T-helper 2 cell (primary cell): ENCODE results near the gene VPS11.
"Not testable (repeated sequence)": the region's sequence is repeated elsewhere in the genome, so short reads cannot be mapped to it uniquely, and the experiment has no call there.

Source experiments
- DNase-seq, 5 experiments: peaks; one replicate each; pipeline versions ENCODE4 v3.0.0 to v3.0.0-alpha.2; 2012 to 2022

The VPS11 gene

DNA sequence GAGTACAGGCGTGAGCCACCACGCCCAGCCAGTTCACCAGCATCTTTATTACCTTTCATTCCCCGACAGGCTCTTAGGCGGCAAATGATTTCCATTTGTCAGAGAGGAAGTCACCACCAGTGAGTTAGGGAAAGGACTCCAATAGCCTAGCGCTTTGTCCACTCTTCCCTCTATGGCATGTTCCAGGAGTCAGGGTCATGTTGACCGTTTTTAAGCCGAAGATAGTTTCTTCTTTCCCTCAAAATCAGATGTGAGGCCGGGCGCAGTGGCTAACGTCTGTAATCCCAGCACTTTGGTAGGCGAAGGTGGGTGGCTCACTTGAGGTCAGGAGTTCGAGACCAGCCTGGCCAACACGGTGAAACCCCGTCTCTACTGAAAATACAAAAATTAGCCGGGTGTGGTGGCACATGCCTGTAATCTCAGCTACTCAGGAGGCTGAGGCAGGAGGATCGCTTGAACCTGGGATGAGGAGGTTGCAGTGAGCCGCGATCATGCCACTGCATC, 35.6 kb downstream of the VPS11 start:
- DNase-seq = not testable (repeated sequence)

DNA sequence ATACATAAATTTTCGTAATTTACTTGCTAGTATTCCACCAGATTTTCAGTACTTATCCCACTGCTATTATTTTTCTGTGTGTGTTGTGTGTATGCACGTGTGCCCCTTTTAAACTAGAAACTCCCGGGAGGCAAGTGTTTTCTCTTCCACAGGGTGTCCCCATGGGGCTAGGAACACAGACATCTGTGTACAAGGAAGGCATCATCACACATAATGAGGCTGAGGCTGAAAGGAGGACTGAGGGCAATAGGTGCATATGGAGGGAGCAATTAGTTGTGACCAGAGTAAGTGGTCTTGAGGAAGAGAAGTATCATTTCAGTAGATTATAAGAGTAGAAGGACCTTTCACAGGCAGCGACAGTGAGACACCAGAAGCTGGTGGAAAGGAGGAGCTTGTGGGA, 36.2 kb downstream of the VPS11 start:
- no peak for DNase-seq

DNA sequence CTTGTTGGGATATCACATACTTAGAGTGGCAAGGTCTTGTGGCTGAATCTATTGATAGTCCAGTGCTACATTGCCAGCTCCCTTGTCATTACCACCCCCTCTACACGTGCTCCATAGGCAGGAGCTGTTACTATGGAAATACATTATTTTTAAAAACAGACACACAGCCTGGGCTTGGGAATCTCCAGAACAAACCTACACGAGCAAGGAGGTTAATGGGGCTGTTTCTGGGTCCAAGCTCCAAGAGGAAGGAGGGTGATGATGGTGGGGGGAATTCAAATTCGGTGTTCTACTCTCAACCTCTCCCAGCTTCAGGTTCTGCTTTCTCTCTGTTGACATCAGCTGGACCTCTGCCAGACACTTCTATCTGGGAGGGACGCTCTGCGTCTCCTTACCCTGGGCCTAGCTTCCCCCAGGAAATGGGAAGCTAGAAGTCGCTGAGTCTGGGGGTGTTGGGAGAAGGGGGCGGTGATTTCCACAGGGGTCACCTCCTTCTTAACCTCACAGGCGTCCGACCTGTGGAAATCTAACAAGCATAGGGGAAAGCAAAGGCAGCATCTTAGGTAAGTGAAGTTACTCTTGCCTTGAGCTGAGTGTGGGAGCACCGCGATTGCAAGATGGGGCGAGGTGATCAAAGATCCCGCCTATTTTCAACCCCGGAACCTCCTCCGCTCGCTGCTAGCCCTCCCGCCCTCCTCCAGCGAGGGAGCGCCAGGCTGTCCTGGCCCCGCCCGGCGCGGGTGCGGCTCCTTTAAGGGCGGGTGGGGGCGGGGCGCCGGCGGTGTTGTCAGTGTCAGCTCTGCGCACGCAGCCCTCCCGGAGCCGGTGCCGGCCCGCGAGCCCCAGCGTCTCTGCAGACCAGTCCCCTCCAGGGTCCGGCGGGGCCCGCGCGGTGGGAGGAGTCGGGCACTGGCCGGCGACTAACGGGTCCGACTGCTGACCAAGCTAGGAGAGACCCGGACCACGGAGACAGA, 39.2 kb downstream of the VPS11 start, which contains the start of gene C2CD2L:
TSS of gene C2CD2L (plus strand) at position 781 of the 974 bp plus-strand sequence. CDS start 398 bp downstream, outside the sequence.
- peak; percentile 76 to 97 (median 80) for DNase-seq

DNA sequence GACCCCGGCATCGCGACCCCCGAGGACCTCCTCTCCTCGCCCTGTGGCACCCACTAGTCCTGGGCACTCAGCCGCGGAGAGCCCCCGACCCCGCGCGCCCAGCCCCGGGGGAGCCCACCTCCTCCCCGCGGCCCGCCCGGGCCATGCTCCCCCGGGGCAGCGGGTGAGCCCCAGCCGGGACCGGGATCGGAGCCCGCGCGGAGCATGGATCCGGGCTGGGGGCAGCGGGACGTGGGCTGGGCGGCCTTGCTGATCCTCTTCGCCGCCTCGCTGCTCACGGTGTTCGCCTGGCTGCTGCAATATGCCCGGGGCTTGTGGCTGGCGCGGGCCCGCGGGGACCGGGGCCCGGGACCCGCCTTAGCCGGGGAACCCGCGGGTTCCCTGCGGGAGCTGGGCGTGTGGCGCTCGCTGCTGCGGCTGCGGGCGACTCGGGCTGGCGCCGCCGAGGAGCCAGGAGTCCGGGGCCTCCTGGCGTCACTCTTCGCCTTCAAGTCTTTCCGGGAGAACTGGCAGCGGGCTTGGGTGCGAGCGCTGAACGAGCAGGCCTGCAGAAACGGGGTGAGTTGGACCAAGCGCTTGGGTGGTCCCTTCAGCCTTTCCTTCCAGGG, 40.0 kb downstream of the VPS11 start:
- DNase-seq = no peak

DNA sequence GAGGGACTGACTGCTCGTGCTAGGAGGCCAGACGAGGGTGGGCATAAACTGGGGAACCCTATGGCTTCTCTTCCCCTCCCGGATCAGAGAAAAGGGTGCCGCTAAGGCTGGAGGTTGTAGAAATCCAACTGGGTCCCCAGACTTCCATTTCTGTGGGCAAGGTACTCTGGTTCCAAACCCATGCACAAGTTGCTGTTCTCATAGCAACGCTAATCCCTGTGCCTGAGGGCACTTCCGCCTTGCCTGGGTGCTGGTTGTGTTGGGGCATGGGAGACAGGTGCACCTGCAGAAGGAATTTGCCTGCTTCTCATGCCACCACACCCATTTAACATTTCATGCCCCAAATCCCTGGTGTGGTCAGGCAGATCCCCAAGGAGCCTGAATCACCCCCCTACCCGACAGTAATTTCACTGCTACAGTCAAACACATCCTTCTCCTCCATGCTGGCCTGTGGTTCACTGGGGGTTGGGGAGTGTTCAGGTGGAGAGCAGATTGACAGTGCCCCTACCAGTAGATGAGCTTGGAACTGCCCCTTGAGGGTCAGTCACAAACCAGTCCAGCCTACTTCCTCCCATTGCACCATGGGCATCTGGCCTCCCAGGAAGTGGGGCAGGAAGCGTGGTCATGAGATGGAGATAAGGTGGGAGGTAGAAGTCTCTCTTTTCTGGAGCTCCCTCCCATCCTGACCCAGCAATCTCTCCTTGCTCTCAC, 40.7 kb downstream of the VPS11 start:
- DNase-seq = peak in 3 of 5 experiments; percentile 20 to 57 (median 22)

DNA sequence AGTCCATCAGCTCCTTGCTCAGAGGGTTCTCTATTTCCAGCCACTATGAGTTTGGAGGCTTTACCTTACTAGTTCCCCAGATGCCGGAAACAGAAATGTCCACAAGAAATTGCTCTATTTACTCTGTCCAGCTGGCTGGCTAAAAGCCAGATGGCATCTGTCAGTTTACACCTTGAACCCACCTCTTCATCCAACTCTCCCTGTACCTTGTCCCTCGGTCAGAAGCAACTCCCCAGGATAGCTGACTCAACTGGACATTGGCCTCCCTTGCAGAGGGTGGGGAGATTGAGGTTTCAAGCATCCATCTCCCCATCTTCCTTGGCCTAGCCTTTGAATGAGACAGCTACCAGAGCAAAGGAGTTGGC, 41.2 kb downstream of the VPS11 start:
- no peak for DNase-seq

DNA sequence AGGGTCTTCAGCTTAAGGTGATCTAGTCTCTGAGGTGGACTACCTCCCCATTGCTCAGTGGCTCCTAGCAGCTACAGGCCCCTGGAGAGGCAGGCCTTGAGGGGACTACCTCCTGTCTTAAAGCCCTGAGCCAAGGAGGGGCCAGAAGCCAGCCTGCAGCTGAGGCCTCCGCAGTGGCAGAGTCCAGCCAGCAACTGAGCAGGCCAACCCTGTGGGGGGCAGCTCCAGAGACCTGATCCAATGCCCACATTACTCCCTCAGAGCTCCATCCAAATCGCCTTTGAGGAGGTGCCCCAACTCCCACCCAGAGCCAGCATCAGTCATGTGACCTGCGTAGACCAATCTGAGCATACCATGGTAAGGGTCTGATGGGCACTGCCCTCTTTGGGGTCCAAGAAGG, 42.2 kb downstream of the VPS11 start:
- DNase-seq = no peak

DNA sequence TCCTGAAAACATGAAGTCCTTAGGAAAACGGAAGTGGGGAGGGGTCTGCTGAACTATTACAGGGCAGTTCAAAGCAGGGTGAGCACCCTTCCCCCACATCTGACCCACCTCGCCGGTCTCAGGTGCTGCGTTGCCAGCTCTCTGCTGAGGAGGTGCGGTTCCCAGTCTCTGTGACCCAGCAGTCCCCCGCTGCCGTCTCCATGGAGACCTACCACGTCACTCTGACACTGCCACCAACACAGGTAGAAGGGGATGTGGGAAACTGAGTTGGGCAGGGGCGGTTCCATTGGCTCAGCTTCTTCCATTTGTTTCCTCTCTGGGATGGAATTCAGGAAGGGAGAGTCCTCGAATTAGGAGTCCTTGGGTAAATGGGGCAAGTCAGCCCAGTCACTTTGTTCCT, 42.8 kb downstream of the VPS11 start:
- DNase-seq = no peak

DNA sequence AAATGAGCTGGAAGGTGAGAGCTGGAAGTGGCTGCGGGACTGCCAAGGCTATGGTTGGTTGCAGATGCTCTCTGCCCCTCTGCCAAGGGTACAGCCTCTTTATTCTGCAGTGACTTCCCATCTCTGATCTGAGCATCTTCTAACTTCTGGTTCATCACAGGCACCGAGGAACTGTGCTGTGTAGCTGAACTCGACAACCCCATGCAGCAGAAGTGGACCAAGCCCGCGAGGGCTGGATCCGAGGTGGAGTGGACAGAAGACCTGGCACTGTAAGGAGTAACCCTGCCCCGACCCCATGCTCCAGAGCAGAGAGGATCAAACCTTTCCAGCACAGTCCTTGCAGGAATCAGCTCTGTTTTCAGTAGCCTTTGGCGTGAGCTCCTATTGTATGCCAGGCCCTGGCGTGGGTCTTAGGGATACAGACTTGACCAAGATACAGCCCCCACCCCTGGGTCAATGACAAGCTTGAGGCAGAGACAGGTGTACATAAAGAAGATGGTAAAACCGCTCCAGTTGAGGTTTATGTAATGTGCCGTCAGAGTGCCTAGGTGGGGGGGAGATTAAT, 43.8 kb downstream of the VPS11 start:
- DNase-seq = no peak

DNA sequence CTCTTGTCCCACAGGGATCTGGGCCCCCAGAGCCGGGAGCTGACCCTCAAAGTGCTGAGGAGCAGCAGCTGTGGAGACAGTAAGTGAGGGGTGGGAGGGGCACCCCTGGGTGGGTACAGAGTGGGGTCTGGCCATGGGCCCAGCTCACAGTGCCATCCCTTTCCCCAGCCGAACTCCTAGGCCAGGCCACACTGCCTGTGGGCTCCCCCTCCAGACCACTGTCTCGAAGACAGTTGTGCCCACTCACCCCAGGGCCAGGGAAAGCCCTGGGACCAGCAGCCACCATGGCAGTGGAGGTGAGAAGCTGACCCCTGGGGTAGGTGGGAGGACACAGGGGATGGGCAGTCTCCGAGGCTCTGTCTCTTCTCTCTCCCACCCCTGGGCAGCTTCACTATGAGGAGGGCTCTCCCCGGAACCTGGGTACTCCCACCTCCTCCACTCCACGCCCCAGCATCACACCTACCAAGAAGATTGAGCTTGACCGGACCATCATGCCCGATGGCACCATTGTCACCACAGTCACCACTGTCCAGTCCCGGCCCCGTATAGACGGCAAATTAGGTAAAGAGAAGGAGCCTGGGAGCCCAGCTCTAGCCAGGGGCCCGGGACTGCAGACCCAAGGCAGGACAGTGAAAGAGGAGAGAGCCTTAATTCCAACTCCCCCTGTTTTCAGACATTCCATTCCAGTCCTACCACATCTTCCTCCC, 44.8 kb downstream of the VPS11 start:
- DNase-seq = no peak

DNA sequence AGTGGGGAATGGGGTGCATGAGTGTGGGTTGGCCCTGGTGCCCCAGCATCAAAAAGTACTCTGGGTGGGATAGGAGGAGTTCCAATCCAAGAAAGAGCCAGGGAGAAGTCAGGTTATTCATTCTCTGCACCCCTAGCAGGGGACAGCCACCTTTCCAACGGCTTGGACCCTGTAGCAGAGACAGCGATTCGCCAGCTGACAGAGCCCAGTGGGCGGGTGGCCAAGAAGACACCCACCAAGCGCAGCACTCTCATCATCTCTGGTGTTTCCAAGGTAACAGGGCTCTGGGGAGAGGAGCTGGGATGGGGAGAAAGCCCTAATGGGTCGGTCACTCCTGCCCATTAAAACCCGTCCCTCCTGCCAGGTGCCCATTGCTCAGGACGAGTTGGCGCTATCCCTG, 46.1 kb downstream of the VPS11 start:
- no peak for DNase-seq

DNA sequence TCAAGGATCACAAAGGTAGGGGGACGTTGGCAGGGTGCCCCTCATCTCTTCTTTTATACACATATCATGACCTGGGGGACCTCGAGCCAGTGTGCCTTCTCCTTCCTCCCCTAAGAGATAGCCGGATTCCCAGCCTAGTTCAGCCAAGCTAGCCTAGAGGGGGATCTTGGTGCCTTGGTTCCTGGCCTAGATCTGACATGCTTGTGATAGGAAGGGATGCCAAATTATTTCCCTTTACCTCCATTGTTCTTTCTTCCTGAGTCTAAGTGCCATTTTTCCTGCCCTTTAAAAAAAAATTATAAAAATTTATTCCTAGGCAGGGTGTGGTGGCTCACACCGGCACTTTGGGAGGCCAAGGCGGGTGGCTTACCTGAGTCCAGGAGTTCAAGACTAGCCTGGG, 46.7 kb downstream of the VPS11 start:
- no peak for DNase-seq

DNA sequence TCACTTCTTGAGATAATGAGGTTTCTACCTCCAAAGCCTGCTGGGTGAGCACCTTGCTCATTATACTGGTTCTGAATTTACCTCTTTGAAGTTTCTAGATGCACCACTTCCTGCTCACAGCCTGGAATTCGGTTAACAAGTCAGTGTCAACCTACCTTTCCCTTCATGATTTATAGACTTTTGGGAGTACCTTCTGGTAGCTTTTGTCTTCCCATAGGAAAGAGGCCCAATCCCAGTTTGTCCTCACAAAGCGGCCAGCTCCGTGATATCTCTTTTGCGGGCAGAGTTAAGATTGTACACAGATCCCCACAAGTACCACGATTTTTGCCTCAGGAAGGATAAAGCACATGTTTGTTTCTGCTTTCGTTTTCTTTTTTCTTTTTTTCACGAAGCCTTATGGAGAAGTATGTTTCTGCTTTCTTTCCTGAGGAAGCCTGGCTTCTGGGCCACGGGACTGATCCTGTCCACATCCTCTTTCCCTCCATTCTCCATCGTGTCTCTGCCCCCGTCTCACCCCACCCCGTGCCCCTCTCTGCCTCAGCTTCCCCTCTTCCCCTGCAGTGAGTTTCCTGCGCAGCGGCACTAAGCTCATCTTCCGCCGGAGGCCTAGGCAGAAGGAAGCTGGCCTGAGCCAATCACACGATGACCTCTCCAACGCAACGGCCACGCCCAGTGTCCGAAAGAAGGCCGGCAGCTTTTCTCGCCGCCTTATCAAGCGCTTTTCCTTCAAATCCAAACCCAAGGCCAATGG, 48.0 kb downstream of the VPS11 start:
- DNase-seq = peak in 1 of 5 experiments; percentile 60

DNA sequence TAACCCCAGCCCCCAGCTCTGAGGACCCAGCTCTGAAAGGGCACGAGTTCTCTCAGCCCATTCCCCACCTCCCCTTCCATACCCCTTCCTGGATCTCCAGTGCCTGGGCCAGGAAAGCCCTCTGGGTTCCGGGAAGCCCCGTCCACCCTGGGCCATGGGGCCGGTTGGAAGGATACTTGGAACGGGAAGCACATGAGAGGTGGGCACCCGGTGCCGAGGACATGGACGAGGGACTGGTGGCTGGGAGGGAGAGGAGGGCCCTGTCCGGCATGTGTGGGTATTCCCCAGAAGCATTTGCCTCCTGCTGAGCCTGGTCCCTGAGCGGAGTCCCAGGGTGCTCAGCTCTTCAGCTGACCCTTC, 48.6 kb downstream of the VPS11 start:
- no peak for DNase-seq

DNA sequence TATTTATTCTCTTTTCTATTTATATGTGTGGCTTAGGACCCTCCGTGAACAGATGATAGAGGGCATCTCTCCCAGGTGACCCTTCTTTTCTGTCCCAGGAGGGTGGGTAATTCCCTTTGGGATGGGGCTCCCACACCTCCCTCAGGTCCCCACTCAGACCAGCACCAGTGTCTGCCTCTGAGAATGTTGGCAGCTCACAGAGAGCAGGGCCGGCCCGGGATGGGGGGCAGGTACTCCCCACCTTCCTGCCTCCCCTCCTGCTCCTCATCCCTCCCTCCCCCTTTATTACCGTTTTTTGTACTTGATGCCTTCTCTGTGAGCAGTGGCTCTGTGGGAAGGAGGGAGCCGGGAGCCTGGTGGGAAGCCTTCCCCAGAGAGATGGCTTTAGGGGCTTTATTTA, 49.0 kb downstream of the VPS11 start:
- no peak for DNase-seq

DNA sequence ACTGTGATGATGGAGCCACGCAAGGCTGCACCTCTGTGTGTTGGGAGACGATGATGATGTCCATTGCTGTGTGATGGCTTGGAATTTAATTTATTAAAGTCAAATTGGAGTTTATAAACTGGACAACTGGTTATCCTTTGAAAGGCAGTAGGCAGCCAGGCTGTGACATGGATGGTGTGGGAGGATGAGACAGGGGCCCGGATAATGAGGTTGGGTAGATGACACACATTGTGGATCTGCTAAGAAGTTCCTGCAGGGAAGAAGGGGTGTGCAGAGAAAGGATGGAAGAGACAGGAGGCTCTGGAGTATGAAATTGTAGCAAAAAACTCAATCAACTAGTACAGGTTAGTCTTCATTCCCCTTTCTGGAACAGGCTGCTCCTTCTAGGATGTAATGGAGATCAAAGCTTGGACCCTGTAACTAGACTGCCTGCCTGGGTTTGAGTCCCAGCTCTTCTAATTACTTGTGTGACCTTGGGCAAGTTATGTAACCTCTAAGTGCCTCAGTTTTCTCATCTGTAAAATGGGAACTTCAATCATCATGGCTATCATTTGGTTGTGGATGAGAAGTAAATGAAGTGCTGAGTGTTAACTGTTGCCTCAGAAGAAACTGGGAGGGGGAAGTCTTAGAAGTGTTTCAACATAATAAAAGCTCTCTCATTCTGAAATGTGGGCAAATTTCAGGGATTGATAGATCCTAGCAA, 49.5 kb downstream of the VPS11 start:
- DNase-seq = no peak

DNA sequence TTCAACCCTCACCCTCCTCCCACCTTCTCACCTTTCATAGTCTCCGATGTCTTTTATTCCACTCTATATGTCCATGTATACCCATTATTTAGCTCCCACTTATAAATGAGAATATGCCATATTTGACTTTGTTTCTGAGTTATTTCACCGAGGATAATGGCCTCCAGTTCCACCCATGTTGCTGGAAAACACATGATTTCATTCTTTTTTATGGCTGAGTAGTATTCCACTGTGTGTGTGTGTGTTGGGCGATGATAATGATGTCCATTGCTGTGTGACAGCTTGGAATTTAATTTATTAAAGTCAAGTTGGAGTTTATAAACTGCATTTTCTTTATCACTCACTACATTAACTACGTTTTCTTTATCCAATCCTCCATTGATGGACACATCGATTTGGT, 50.6 kb downstream of the VPS11 start:
- DNase-seq = no peak

DNA sequence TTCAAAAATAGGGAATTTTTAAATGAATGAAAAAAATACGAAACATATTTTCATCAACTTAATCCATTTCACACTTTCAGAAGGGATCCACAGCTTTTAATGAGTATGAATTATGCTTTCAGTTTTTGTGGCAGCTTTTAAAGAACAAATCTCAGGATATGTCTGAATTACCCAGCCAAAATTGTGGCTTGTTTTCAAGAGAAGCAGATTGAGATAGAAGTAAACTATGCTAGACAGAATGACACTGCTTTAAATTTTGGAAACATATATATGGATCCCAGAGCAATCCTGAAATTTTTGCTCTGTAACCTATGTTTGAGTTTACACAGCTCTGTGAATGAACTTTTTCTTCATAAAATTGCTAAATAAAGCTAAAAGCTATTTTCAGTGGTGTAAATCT, 51.3 kb downstream of the VPS11 start:
- no peak for DNase-seq

DNA sequence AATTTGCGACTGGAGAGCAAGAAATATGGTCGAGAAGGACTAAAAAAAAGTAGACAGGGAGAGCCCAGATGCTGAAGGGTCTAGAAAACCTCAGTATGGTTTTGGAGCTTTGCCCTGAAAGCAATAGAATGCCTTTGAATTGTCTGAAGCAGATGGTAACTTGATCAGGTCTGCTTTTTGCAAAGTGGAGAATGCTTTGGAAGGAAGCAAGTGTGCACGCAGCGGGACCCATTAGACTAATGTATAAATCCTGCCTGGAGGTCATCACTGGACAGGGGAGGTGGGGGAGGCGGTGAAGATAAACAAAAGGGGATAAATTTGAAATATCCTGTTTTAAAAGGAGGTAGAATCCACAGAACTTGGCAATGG, 53.0 kb downstream of the VPS11 start:
- DNase-seq = no peak

DNA sequence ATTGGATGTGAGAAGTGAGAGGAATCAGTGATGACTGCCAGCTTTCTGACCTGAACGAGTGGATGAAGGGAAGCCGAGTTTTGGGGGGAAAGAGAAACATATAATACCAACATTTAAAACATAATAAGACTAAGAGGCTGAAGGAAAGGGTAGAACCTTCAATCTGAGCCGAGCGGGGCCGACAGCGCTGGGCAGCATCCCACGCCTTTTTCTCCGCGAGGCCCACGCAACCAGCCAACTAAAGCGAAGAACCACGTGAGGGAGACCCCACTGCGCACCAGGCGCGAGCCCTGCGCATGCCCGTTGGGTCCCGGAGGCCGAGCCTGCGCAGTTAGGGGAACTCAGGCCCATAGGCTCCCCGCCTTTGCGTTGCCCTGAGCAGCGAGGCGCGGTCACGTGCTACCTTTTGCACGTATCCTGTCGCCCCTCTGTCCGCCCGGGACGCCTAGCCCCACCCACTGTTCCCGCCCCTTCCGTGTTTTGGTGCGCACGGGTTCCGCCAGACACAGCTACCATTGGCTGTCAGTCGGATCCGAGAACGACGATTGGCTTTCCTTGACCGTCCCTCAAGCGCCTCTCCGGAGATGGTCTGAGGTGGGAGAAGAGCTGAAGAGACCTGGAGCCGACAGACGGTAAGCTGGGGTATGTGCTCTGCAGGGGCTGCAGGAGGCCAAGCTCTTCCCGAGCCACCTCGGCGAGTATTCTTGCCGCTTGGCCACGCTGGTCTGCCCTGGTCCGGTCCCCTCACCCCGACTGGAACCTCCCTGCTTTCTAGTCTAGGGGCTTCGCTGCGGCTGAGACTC, 53.6 kb downstream of the VPS11 start, which contains the start of gene HINFP:
TSS of gene HINFP (plus strand) at position 573 of the 803 bp plus-strand sequence. CDS start 5,365 bp downstream, outside the sequence.
- peak; percentile 99 to 100 (median 100) for DNase-seq
